GM12878 (cell line): Measurements from ENCODE around the gene SF3A1. TPM values are rescaled to one million over a fixed set of nuclear protein-coding genes. Genes with fewer than 3 reads are reported as not detected.

Experiments used
- ATAC-seq: fragments of 200-7000 bp; cut with Tn5 transposase; 3 replicates; pipeline ENCODE4 v1.9.1; 2020; ENCODE audit warnings: mild to moderate bottlenecking, moderate library complexity
- BruUV-seq: library from RNA; stranded (reverse); fragments of 400-500 nt; replicated peaks from 2 replicates; lab custom pipeline; 2021; lab: Mats Ljungman, UMichigan
- CTCF ChIA-PET: fragments of 300-600 bp; sonication (Branson Sonifier 250); formaldehyde crosslinking; extraction: SDS; loops from one replicate; lab custom pipeline; 2021; ENCODE audit warnings: inconsistent platforms; lab: Yijun Ruan, JAX
- POLR2A ChIA-PET: fragments of 350-600 bp; formaldehyde crosslinking; extraction: SDS; loops from one replicate; lab custom pipeline; 2021; ENCODE audit warnings: inconsistent platforms; lab: Charles Lee
- RAD21 ChIA-PET: fragments of 300-600 bp; sonication (Branson Sonifier 250); formaldehyde crosslinking; loops from one replicate; lab custom pipeline; 2023; ENCODE audit warnings: antibody characterized with exemption; ENCODE audit not compliant: unreplicated experiment; lab: Charles Lee
- SMC1A ChIA-PET: fragments of 300-600 bp; sonication (Branson Sonifier 250); formaldehyde crosslinking; loops from one replicate; lab custom pipeline; 2023; ENCODE audit not compliant: unreplicated experiment, uncharacterized antibody; lab: Charles Lee
- DNase-seq: peaks from one replicate; pipeline ENCODE4 v3.0.0-alpha.2; 2011; ENCODE audit warnings: low read depth, low spot score
- FAIRE-seq: peaks from 3 replicates; lab custom pipeline; 2011; peaks lifted over from hg19 to GRCh38; lab: Jason Lieb, UNC
- H2AFZ ChIP-seq: 2 replicates; pipeline ENCODE4 v1.6.0; 2011; ENCODE audit warnings: low read depth, low read length, control low read depth; ENCODE audit not compliant: control insufficient read depth
- H3K27ac ChIP-seq: 2 replicates; pipeline ENCODE4 v1.5.1; 2011; ENCODE audit warnings: control low read depth; ENCODE audit not compliant: control insufficient read depth, insufficient read depth
- H3K27me3 ChIP-seq, 2 experiments: replicated peaks in 1 of 2; 2 replicates each; pipeline versions ENCODE4 v1.6.0 to v1.6.1; 2011; ENCODE audit warnings: low read length in 1 of 2; ENCODE audit not compliant: control insufficient read depth in 2 of 2, insufficient read depth in 2 of 2
- H3K36me3 ChIP-seq, 2 experiments: 2 replicates each; pipeline ENCODE4 v1.5.1; 2011; ENCODE audit warnings: low read length in 1 of 2; ENCODE audit not compliant: control insufficient read depth in 2 of 2, insufficient read depth in 2 of 2
- H3K4me1 ChIP-seq: 2 replicates; pipeline ENCODE4 v1.6.1; 2011; ENCODE audit warnings: mild to moderate bottlenecking, low read length, moderate library complexity, mixed read lengths; ENCODE audit not compliant: control insufficient read depth, insufficient read depth
- H3K4me2 ChIP-seq: 2 replicates; pipeline ENCODE4 v1.6.0; 2011; ENCODE audit warnings: control low read depth; ENCODE audit not compliant: control insufficient read depth, insufficient read depth
- H3K4me3 ChIP-seq: fragments of 200-600 bp; sonication (generic); 2 replicates; pipeline ENCODE4 v1.5.1; 2016
- H3K79me2 ChIP-seq: 2 replicates; pipeline ENCODE4 v1.6.0; 2011; ENCODE audit warnings: low read length; ENCODE audit not compliant: control insufficient read depth, insufficient read depth
- H3K9ac ChIP-seq: 2 replicates; pipeline ENCODE4 v1.8.0; 2011; ENCODE audit warnings: low read length, control low read depth, mixed read lengths; ENCODE audit not compliant: control insufficient read depth, insufficient read depth
- H3K9me3 ChIP-seq: replicated peaks from 3 replicates; pipeline ENCODE4 v1.5.1; 2011; ENCODE audit warnings: mild to moderate bottlenecking, low read length; ENCODE audit not compliant: control insufficient read depth, insufficient read depth
- H4K20me1 ChIP-seq: 2 replicates; pipeline ENCODE4 v1.6.0; 2011; ENCODE audit not compliant: control insufficient read depth, insufficient read depth
- CREB1 ChIP-seq: IDR thresholded peaks from 2 replicates; pipeline ENCODE4 v1.6.1; 2012; ENCODE audit warnings: low read depth, mild to moderate bottlenecking, inconsistent platforms
- FOS ChIP-seq: IDR thresholded peaks from 3 replicates; pipeline ENCODE4 v1.6.1; 2011; ENCODE audit warnings: borderline replicate concordance; ENCODE audit not compliant: insufficient read length; ENCODE audit errors: extremely low read depth
- FOXK2 ChIP-seq: fragments of 450-650 bp; IDR thresholded peaks from 2 replicates; pipeline ENCODE4 v1.6.1; 2017; ENCODE audit warnings: mild to moderate bottlenecking, moderate library complexity
- KDM1A ChIP-seq: fragments of 200-600 bp; sonication (generic); IDR thresholded peaks from 2 replicates; pipeline ENCODE4 v1.6.1; 2016; ENCODE audit warnings: borderline replicate concordance
- MYC ChIP-seq: IDR thresholded peaks from 2 replicates; pipeline ENCODE4 v1.6.1; 2011; ENCODE audit warnings: mild to moderate bottlenecking, low read length, moderate library complexity, inconsistent platforms; ENCODE audit not compliant: insufficient read depth, insufficient replicate concordance, insufficient read length, severe bottlenecking
- POLR2AphosphoS2 ChIP-seq: IDR thresholded peaks from 2 replicates; pipeline ENCODE4 v1.6.1; 2011; ENCODE audit warnings: low read depth, mild to moderate bottlenecking, low read length, improper control_type of control experiment, moderate library complexity
- RCOR1 ChIP-seq: conservative IDR thresholded peaks from 2 replicates; pipeline ENCODE4 v1.6.1; 2012; ENCODE audit warnings: low read depth, low read length, improper control_type of control experiment
- SMC3 ChIP-seq: IDR thresholded peaks from 2 replicates; pipeline ENCODE4 v1.6.1; 2011; ENCODE audit warnings: low read length, improper control_type of control experiment, borderline replicate concordance
- STAT3 ChIP-seq: IDR thresholded peaks from 2 replicates; pipeline ENCODE4 v1.6.1; 2011; ENCODE audit warnings: low read depth, low read length, improper control_type of control experiment
- SUPT20H ChIP-seq: IDR thresholded peaks from 2 replicates; pipeline ENCODE4 v1.6.1; 2011; ENCODE audit warnings: low read depth, mild to moderate bottlenecking, low read length, moderate library complexity, borderline replicate concordance; ENCODE audit not compliant: control insufficient read depth
- USF1 ChIP-seq: IDR thresholded peaks from 2 replicates; pipeline ENCODE4 v1.6.1; 2011; ENCODE audit warnings: borderline replicate concordance, low read depth, mild to moderate bottlenecking, moderate library complexity, mixed read lengths, low read length; ENCODE audit not compliant: insufficient read depth; ENCODE audit errors: extremely low read length
- ZNF207 ChIP-seq: fragments of 450-650 bp; IDR thresholded peaks from 2 replicates; pipeline ENCODE4 v1.6.1; 2014; ENCODE audit warnings: antibody characterized with exemption, mild to moderate bottlenecking, borderline replicate concordance
- ZNF24 ChIP-seq: fragments of 450-650 bp; IDR thresholded peaks from 2 replicates; pipeline ENCODE4 v1.6.1; 2017; ENCODE audit warnings: antibody characterized with exemption, mild to moderate bottlenecking
- WGBS: methylation state at CpG from one replicate; pipeline ENCODE4 v1.1.6; 2016; ENCODE audit warnings: low lambda C conversion rate; ENCODE audit not compliant: insufficient replicate concordance, insufficient coverage; ENCODE audit errors: missing lambda C conversion rate; 5-methylcytosine and 5-hydroxymethylcytosine counted together
- in situ Hi-C: fragments of 300-500 bp; cut with MboI; formaldehyde crosslinking; loops from 9 replicates; pipeline ENCODE4 v1.14.3; 2018; ENCODE audit warnings: mixed read lengths
- intact Hi-C: fragments of 100-400 bp; cut with micrococcal nuclease; formaldehyde crosslinking; loops from one replicate; pipeline ENCODE4 v1.14.2; 2022; ENCODE audit not compliant: unreplicated experiment
- polyA plus RNA-seq, 11 experiments: library from polyadenylated mRNA; depleted of rRNA in 4 of 11; unstranded in 6 of 11; stranded (reverse) in 5 of 11; fragments of >200 nt; fragmentation: Nextera tagmentation in 4 of 11; fragmentation: Illumina TruSeq in 1 of 11; extraction: Ambion mirVana in 4 of 11; extraction: Trizol in 1 of 11; gene quantifications; 1 replicate in 1 of 11; 2 replicates in 10 of 11; pipeline versions ENCODE4 v1.2.1 to v1.2.3, GENCODE V29; 2011 to 2016; ENCODE audit warnings: inconsistent platforms in 2 of 11, missing spikeins in 2 of 11, low read depth in 1 of 11
- total RNA-seq, 4 experiments: library from RNA; depleted of rRNA in 3 of 4; stranded (reverse); fragments of >200 nt in 3 of 4; fragmentation: Illumina TruSeq in 1 of 4; extraction: Trizol in 1 of 4; gene quantifications; 2 replicates each; pipeline versions ENCODE4 v1.2.1 to v1.2.3, GENCODE V29; 2013 to 2021
- TF ChIP-seq, protein P1 (sequence below): fragments of 450-650 bp; formaldehyde crosslinking; IDR thresholded peaks from 2 replicates; pipeline ENCODE4 v1.5.0; 2022; ENCODE audit warnings: mild to moderate bottlenecking, missing genetic modification characterization
- TF ChIP-seq, protein P2 (sequence below): IDR thresholded peaks from 2 replicates; pipeline ENCODE4 v1.6.1; 2012; ENCODE audit warnings: low read depth, low read length, improper control_type of control experiment

SF3A1 gene
- total and polyA plus RNA-seq, 10 of the 15 experiments (the other 5 are each of a cell fraction or from before 2014, with no cell fraction given) = 10.4 to 239 (median 46.0) TPM

DNA sequence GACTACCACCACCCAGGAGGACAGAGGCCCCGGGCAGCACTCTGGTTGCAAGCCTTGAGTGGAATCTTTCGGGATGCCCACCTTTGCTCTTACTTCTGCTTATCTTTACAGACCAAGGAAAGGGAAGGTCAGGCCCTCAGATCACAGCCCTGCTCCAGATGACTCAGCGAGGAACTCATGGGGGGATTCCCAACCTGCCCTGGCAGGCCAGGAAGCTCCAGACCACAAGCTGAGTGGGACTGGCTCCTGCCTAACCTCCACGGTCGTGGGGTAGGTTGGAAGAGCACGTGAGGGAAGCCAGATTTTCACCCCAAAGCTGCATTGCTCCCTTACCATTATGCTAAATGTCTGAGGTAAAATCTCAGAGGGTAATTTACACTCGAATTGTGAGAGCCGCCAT, 41.8 kb downstream of the SF3A1 start:
- Histone ChIP-seq H2AFZ (peak overlapping the region; percentile 15; the same call in 1 of the 2 replicates), H3K27me3 (no peaks in the 10 kb centered on the region), H3K9me3 (no peaks in the 10 kb centered on the region), H4K20me1 (0 out of 2 replicates have a peak, but pooled peaks cover 4% of the 10 kb centered on the region), H3K36me3 (peaks cover 0 to 6% of the 10 kb centered on the region in 2 experiments; a peak in 2 of 4 replicates), H3K4me1 (peaks cover 61% of the 10 kb centered on the region), H3K9ac (peak overlapping the region; percentile 41; the same call in 1 of the 2 replicates), H3K4me2 (peak overlapping the region; percentile 82), H3K79me2 (peaks cover 56% of the 10 kb centered on the region), H3K4me3 (0 out of 2 replicates have a peak overlapping the region, but pooled peaks have one; percentile 1), H3K27ac (peak overlapping the region; percentile 80)
- ChIA-PET POLR2A (interaction anchor here (0.8 to 16.1 kb wide), 6 partner anchors 9 to 109 kb away, joined by 3 to 198 read pairs (median 5); partner anchors contain the start of gene TBC1D10A), SMC1A (interaction anchor here (0.7 to 4.2 kb wide), 7 partner anchors 9 to 39 kb away, joined by 3 to 36 read pairs (median 6); partner anchors contain the start of genes CASTOR1 and TBC1D10A), RAD21 (interaction anchor here (1.2 to 4.2 kb wide), 5 partner anchors 9 to 108 kb away, joined by 3 to 23 read pairs (median 5); partner anchors contain the start of genes CASTOR1, CCDC157, SF3A1 and TBC1D10A), CTCF (interaction anchor here (0.9 to 18.4 kb wide), 6 partner anchors 8 to 109 kb away, joined by 3 to 177 read pairs (median 11); partner anchors contain the start of genes CASTOR1 and TBC1D10A)
- whole genome bisulfite sequencing = 12% methylated on average over 8 of the region's 8 CpGs
- in situ Hi-C loops (no loop called here), intact Hi-C loops (no loop called here)
- DNase-seq = peak; percentile 66
- no peak for FAIRE-seq
- BruUV-seq = no TSS peak
- ATAC-seq = peak; percentile 67
- TF ChIP-seq KDM1A (no peak), ZNF24 (no peak), SMC3 (no peak), FOXK2 (no peak), CREB1 (no peak), USF1 (no peak), STAT3 (no peak), SUPT20H (no peak), MYC (no peak), POLR2AphosphoS2 (no peak), ZNF207 (no peak), FOS (no peak), RCOR1 (no peak)
- TF ChIP-seq, protein P1, sequence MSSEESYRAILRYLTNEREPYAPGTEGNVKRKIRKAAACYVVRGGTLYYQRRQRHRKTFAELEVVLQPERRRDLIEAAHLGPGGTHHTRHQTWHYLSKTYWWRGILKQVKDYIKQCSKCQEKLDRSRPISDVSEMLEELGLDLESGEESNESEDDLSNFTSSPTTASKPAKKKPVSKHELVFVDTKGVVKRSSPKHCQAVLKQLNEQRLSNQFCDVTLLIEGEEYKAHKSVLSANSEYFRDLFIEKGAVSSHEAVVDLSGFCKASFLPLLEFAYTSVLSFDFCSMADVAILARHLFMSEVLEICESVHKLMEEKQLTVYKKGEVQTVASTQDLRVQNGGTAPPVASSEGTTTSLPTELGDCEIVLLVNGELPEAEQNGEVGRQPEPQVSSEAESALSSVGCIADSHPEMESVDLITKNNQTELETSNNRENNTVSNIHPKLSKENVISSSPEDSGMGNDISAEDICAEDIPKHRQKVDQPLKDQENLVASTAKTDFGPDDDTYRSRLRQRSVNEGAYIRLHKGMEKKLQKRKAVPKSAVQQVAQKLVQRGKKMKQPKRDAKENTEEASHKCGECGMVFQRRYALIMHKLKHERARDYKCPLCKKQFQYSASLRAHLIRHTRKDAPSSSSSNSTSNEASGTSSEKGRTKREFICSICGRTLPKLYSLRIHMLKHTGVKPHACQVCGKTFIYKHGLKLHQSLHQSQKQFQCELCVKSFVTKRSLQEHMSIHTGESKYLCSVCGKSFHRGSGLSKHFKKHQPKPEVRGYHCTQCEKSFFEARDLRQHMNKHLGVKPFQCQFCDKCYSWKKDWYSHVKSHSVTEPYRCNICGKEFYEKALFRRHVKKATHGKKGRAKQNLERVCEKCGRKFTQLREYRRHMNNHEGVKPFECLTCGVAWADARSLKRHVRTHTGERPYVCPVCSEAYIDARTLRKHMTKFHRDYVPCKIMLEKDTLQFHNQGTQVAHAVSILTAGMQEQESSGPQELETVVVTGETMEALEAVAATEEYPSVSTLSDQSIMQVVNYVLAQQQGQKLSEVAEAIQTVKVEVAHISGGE (CRISPR knock-in tag) = no peak
- TF ChIP-seq, protein P2, sequence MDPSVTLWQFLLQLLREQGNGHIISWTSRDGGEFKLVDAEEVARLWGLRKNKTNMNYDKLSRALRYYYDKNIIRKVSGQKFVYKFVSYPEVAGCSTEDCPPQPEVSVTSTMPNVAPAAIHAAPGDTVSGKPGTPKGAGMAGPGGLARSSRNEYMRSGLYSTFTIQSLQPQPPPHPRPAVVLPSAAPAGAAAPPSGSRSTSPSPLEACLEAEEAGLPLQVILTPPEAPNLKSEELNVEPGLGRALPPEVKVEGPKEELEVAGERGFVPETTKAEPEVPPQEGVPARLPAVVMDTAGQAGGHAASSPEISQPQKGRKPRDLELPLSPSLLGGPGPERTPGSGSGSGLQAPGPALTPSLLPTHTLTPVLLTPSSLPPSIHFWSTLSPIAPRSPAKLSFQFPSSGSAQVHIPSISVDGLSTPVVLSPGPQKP = no peak
